ENCODE measurements around the gene PARD6A.

- TF ChIP-seq EP300 (IDR thresholded peaks at IDR 0.05) = no peak
- no peak for TF ChIP-seq CTCF (IDR thresholded peaks at IDR 0.05)
These were observed 3.6 kb upstream of the PARD6A start for GRCh38 chr16:67657017-67657608.
